ENCODE data around the gene SKOR2. TPM values are rescaled to one million over a fixed set of nuclear protein-coding genes. Genes with fewer than 3 reads are reported as not detected.

SKOR2 gene
- total and polyA plus RNA-seq, 5 donors = not detected

- DNase-seq (no peak), ATAC-seq (no peak)
- WGBS = 77% methylated on average over 3 of the region's 3 CpGs
- intact Hi-C loops (cut with DNase I) = no loop called here
- Histone ChIP-seq H3K4me3 (ENCODE audit: low read length) (no peak overlapping the region), H3K4me1 (ENCODE audit: control insufficient read depth, insufficient read depth, low read length) (no peaks in the 10 kb centered on the region), H3K27me3 (ENCODE audit: control insufficient read depth, insufficient read depth) (no peaks in the 10 kb centered on the region), H3K27ac (ENCODE audit: low read length) (no peak overlapping the region), H3K9me3 (ENCODE audit: control insufficient read depth, low read length) (no peaks in the 10 kb centered on the region)
These were observed 70.7 kb downstream of the SKOR2 start for GRCh38 chr18:47180765-47181164.

DNA sequence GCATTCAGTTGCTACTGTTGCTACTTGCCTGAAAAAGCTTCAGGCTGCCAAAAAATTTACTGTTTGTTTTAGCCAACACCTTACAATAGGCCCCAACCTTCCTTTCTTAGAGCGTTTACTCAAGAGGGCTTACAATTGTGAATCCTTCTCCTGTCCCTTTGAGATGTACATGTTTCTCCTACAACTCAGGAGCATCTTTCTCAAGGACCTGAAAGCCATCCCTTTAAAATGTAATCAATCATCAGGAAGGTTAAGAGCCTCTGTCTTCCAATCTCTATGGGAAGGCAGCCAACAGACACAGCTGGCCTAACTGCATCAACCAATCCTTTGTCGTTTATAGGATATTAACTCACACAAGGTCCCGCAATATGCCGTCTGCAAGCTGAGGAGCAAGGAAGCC, 71.9 kb downstream of the SKOR2 start:
- Histone ChIP-seq H3K4me1 (ENCODE audit: control insufficient read depth, insufficient read depth, low read length) (peaks cover 2% of the 10 kb centered on the region), H3K27me3 (ENCODE audit: control insufficient read depth, insufficient read depth) (no peaks in the 10 kb centered on the region), H3K9me3 (ENCODE audit: control insufficient read depth, low read length) (no peaks in the 10 kb centered on the region), H3K4me3 (ENCODE audit: low read length) (no peak overlapping the region), H3K27ac (ENCODE audit: low read length) (no peak overlapping the region)
- WGBS = 45% methylated on average over 4 of the region's 4 CpGs
- intact Hi-C loops (cut with DNase I) = no loop called here
- no peak for ATAC-seq
- no peak for DNase-seq

DNA sequence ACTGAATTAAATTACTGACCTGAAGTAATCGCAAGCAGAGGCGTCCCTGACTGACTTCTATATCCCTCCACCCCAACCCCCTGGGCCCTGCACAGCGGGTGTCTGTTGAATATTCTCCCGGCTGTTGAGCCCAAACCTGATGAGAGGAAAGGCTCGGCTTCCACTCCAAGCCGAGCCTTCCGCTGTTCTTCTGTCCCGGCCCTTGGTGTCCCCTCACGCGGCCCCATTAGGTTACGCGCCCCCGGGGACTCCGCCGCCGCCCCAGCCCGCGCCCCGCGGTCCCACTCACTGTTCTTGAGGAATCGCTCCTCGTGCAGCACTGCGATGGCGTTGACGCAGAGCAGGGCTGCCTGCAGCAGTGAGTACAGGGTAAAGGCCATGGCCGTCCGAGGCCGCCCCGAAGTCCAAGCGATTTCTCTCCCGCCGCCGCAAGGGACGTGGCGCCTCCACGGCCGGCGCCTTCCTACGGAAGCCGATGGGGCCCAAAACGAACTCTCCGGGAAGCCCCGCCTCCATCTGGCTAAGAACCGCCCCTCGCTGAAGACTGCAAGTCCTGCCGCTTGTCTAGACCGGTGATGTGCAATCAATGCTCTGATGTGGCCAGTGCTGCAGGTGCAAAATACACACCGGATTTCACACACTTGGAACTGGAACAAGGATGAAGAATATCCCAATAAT, 75.4 kb downstream of the SKOR2 start, which contains the start of gene IER3IP1:
TSS of gene IER3IP1 (minus strand) at position 467 of the 678 bp plus-strand sequence. CDS start at position 380, 87 bp downstream.
- H3K27ac ChIP-seq (ENCODE audit: low read length) = peak within 1 kb of the TSS; percentile 87
- peak within 1 kb of the TSS; percentile 96 for H3K4me3 ChIP-seq (ENCODE audit: low read length)
- ATAC-seq (peak; percentile 98), DNase-seq (peak; percentile 93 to 96 (median 96))
- H3K27me3 ChIP-seq (ENCODE audit: control insufficient read depth, insufficient read depth) = no peaks in the 10 kb centered on the region
- peaks cover 8% of the 10 kb centered on the region for H3K4me1 ChIP-seq (ENCODE audit: control insufficient read depth, insufficient read depth, low read length)
- WGBS = under 1% methylated on average over 48 of the region's 48 CpGs
- H3K9me3 ChIP-seq (ENCODE audit: control insufficient read depth, low read length) = no peaks in the 10 kb centered on the region
- intact Hi-C loops (cut with DNase I) = no loop called here

- Histone ChIP-seq H3K4me3 (ENCODE audit: low read length) (peak overlapping the region; percentile 96), H3K9me3 (ENCODE audit: control insufficient read depth, low read length) (no peaks in the 10 kb centered on the region), H3K27ac (ENCODE audit: low read length) (no peak overlapping the region), H3K27me3 (ENCODE audit: control insufficient read depth, insufficient read depth) (no peaks in the 10 kb centered on the region), H3K4me1 (ENCODE audit: control insufficient read depth, insufficient read depth, low read length) (peaks cover 8% of the 10 kb centered on the region)
- 4% methylated on average over 24 of the region's 24 CpGs for WGBS
- intact Hi-C loops (cut with DNase I) = no loop called here
- DNase-seq = peak; percentile 20 to 60 (median 49)
- peak; percentile 12 to 36 for ATAC-seq
These were observed 76.1 kb downstream of the SKOR2 start for GRCh38 chr18:47175283-47175897.

DNA sequence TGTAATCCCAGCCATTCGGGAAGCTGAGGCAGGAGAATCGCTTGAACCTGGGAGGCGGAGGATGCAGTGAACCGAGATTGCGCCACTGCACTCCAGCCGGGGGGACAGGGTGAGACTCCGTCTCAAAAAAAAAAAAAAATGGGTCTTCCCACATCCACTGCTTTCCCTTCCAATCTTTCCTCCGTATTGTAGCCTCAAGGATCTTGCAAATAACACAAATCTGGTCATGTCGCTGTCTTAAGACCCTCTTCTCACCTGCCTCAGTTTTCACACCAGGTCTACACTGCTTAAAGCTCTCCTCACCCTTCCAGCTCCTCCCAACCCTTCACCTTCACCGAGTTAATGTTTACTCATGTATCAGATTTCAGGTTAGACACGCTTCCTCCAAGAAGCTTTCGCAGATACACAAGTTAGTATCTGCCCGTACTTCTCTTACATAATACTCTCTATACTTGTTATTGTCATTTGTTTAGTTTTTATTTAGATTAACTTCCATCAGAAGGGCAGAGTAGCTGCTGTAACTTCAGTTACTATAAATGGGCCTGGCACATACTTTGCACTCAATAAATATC, 76.8 kb downstream of the SKOR2 start:
- H3K4me1 ChIP-seq (ENCODE audit: control insufficient read depth, insufficient read depth, low read length) = peaks cover 8% of the 10 kb centered on the region
- WGBS = 80% methylated on average over 13 of the region's 13 CpGs
- intact Hi-C loops (cut with DNase I) = no loop called here
- DNase-seq (no peak), ATAC-seq (no peak)
- peak overlapping the region; percentile 96 for H3K4me3 ChIP-seq (ENCODE audit: low read length)
- H3K27me3 ChIP-seq (ENCODE audit: control insufficient read depth, insufficient read depth) = no peaks in the 10 kb centered on the region
- H3K27ac ChIP-seq (ENCODE audit: low read length) = no peak overlapping the region
- H3K9me3 ChIP-seq (ENCODE audit: control insufficient read depth, low read length) = no peaks in the 10 kb centered on the region

GRCh38 chr18:47172476-47172875, 79.0 kb downstream of the SKOR2 start:
- no peak overlapping the region for H3K27ac ChIP-seq (ENCODE audit: low read length)
- peaks cover 8% of the 10 kb centered on the region for H3K4me1 ChIP-seq (ENCODE audit: control insufficient read depth, insufficient read depth, low read length)
- no peak overlapping the region for H3K4me3 ChIP-seq (ENCODE audit: low read length)
- no peak for ATAC-seq
- no peak for DNase-seq
- no peaks in the 10 kb centered on the region for H3K27me3 ChIP-seq (ENCODE audit: control insufficient read depth, insufficient read depth)
- H3K9me3 ChIP-seq (ENCODE audit: control insufficient read depth, low read length) = no peaks in the 10 kb centered on the region
- intact Hi-C loops (cut with DNase I) = no loop called here
- 76% methylated on average over 2 of the region's 2 CpGs for WGBS

DNA sequence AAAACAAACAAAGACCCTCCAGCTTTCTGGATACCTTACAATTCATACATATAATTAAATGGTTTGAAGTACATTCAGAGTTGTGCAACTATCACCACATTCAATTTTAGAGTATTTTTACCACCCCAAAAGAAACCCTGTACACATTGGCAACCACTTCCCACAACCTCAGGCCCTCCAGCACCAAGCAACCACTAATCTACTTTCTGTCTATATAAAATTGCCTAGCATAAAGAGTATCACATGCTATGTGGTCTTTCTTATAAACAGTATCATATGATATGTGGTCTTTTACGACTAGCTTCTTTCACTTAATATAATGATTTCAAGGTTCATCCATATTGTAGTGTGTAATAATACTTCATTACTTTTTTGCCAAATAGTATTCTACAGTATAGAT, 82.5 kb downstream of the SKOR2 start:
- DNase-seq = no peak
- H3K27me3 ChIP-seq (ENCODE audit: control insufficient read depth, insufficient read depth) = no peaks in the 10 kb centered on the region
- no peak overlapping the region for H3K4me3 ChIP-seq (ENCODE audit: low read length)
- intact Hi-C loops (cut with DNase I) = no loop called here
- WGBS = 81% methylated on average over 1 of the region's 1 CpG
- no peak for ATAC-seq
- H3K4me1 ChIP-seq (ENCODE audit: control insufficient read depth, insufficient read depth, low read length) = peaks cover 6% of the 10 kb centered on the region
- H3K27ac ChIP-seq (ENCODE audit: low read length) = no peak overlapping the region
- H3K9me3 ChIP-seq (ENCODE audit: control insufficient read depth, low read length) = no peaks in the 10 kb centered on the region

DNA sequence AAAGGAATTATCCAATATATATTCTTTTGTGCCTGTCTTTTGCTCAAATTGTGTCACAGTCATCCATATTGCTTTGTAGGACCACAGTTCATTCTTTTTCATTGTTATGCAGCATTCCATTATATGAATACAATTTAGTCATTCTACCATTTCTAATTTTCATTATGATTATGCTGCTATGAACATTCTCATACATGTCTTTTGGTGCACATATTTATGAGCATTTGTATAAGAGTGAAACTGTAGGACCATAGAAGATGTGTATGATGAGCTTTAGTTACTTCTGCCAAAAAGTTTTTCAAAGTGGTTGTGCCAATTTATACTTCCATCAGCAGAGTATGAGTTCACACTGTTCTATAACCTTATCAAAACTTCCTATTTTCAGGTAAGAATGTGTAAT, 83.0 kb downstream of the SKOR2 start:
- Histone ChIP-seq H3K4me3 (ENCODE audit: low read length) (no peak overlapping the region), H3K27ac (ENCODE audit: low read length) (no peak overlapping the region), H3K4me1 (ENCODE audit: control insufficient read depth, insufficient read depth, low read length) (peaks cover 3% of the 10 kb centered on the region), H3K27me3 (ENCODE audit: control insufficient read depth, insufficient read depth) (no peaks in the 10 kb centered on the region), H3K9me3 (ENCODE audit: control insufficient read depth, low read length) (no peaks in the 10 kb centered on the region)
- intact Hi-C loops (cut with DNase I) = no loop called here
- DNase-seq = no peak
- no peak for ATAC-seq

- no peaks in the 10 kb centered on the region for H3K9me3 ChIP-seq (ENCODE audit: control insufficient read depth, low read length)
- H3K4me1 ChIP-seq (ENCODE audit: control insufficient read depth, insufficient read depth, low read length) = peaks cover 3% of the 10 kb centered on the region
- intact Hi-C loops (cut with DNase I) = no loop called here
- H3K27me3 ChIP-seq (ENCODE audit: control insufficient read depth, insufficient read depth) = no peaks in the 10 kb centered on the region
- no peak overlapping the region for H3K4me3 ChIP-seq (ENCODE audit: low read length)
- 74% methylated on average over 2 of the region's 2 CpGs for WGBS
- H3K27ac ChIP-seq (ENCODE audit: low read length) = no peak overlapping the region
- ATAC-seq (no peak), DNase-seq (no peak)
These were observed 85.2 kb downstream of the SKOR2 start for GRCh38 chr18:47166294-47166693.

GRCh38 chr18:47163241-47163640, 88.2 kb downstream of the SKOR2 start:
- Histone ChIP-seq H3K4me3 (ENCODE audit: low read length) (no peak overlapping the region), H3K4me1 (ENCODE audit: control insufficient read depth, insufficient read depth, low read length) (peaks cover 3% of the 10 kb centered on the region), H3K27ac (ENCODE audit: low read length) (no peak overlapping the region), H3K27me3 (ENCODE audit: control insufficient read depth, insufficient read depth) (no peaks in the 10 kb centered on the region), H3K9me3 (ENCODE audit: control insufficient read depth, low read length) (no peaks in the 10 kb centered on the region)
- no peak for DNase-seq
- ATAC-seq = no peak
- WGBS = 77% methylated on average over 5 of the region's 5 CpGs
- intact Hi-C loops (cut with DNase I) = no loop called here

- H3K4me1 ChIP-seq (ENCODE audit: control insufficient read depth, insufficient read depth, low read length) = no peaks in the 10 kb centered on the region
- no peaks in the 10 kb centered on the region for H3K9me3 ChIP-seq (ENCODE audit: control insufficient read depth, low read length)
- WGBS = 98% methylated on average over 5 of the region's 5 CpGs
- no peak overlapping the region for H3K4me3 ChIP-seq (ENCODE audit: low read length)
- ATAC-seq = no peak
- intact Hi-C loops (cut with DNase I) = no loop called here
- no peak for DNase-seq
- no peak overlapping the region for H3K27ac ChIP-seq (ENCODE audit: low read length)
- H3K27me3 ChIP-seq (ENCODE audit: control insufficient read depth, insufficient read depth) = no peaks in the 10 kb centered on the region
These were observed 91.2 kb downstream of the SKOR2 start for GRCh38 chr18:47160256-47160655.
